Loucy (cell line): ENCODE results near the gene LIPI.

Experiments
- H2AFZ ChIP-seq: fragments of 200-600 bp; sonication (generic); 2 replicates; pipeline ENCODE4 v1.6.0; 2016; ENCODE audit warnings: antibody characterized with exemption, mild to moderate bottlenecking, low read length, moderate library complexity
- H3F3A ChIP-seq: fragments of 200-600 bp; 2 replicates; pipeline ENCODE4 v1.6.0; 2016; ENCODE audit warnings: antibody characterized with exemption, low read depth, mild to moderate bottlenecking
- H3K27me3 ChIP-seq: fragments of 200-600 bp; sonication (generic); 2 replicates; pipeline ENCODE4 v1.6.1; 2014; ENCODE audit warnings: low read length, mild to moderate bottlenecking; ENCODE audit not compliant: insufficient read depth, poor library complexity, severe bottlenecking
- H3K36me3 ChIP-seq: fragments of 200-600 bp; sonication (generic); 2 replicates; pipeline ENCODE4 v1.6.1; 2016; ENCODE audit warnings: low read length; ENCODE audit not compliant: insufficient read depth
- H3K4me1 ChIP-seq: fragments of 200-600 bp; sonication (generic); 2 replicates; pipeline ENCODE4 v1.5.1; 2014; ENCODE audit warnings: low read length, mild to moderate bottlenecking; ENCODE audit not compliant: insufficient read depth, poor library complexity, severe bottlenecking
- H3K4me2 ChIP-seq: fragments of 200-600 bp; sonication (generic); 2 replicates; pipeline ENCODE4 v1.6.0; 2014; ENCODE audit warnings: antibody characterized with exemption, low read length, low read depth, mild to moderate bottlenecking; ENCODE audit not compliant: poor library complexity, severe bottlenecking
- H3K4me3 ChIP-seq: fragments of 200-600 bp; sonication (generic); 2 replicates; pipeline ENCODE4 v1.5.1; 2014; ENCODE audit warnings: low read length, mild to moderate bottlenecking, mixed read lengths; ENCODE audit not compliant: poor library complexity, severe bottlenecking
- H3K79me2 ChIP-seq: fragments of 200-600 bp; sonication (generic); 2 replicates; pipeline ENCODE4 v1.6.1; 2014; ENCODE audit warnings: low read length; ENCODE audit not compliant: insufficient read depth
- H3K9ac ChIP-seq: fragments of 200-600 bp; sonication (generic); 2 replicates; pipeline ENCODE4 v1.6.0; 2014; ENCODE audit warnings: mild to moderate bottlenecking, low read depth, low read length, moderate library complexity; ENCODE audit not compliant: poor library complexity, severe bottlenecking
- H3K9me2 ChIP-seq: fragments of 200-600 bp; sonication (generic); replicated peaks from 2 replicates; pipeline ENCODE4 v1.6.1; 2016; ENCODE audit warnings: low read depth, low read length, mixed read lengths
- H3K9me3 ChIP-seq: fragments of 200-600 bp; sonication (generic); 2 replicates; pipeline ENCODE4 v1.6.1; 2014; ENCODE audit warnings: mild to moderate bottlenecking, antibody characterized with exemption, low read length, low read depth; ENCODE audit not compliant: insufficient read depth
- H4K20me1 ChIP-seq: fragments of 200-600 bp; sonication (generic); 2 replicates; pipeline ENCODE4 v1.6.0; 2014; ENCODE audit warnings: antibody characterized with exemption, low read length, mild to moderate bottlenecking; ENCODE audit not compliant: insufficient read depth, poor library complexity, severe bottlenecking
- CTCF ChIP-seq: fragments of 200-600 bp; sonication (generic); conservative IDR thresholded peaks from 2 replicates; pipeline ENCODE4 v1.5.1; 2014; ENCODE audit warnings: mild to moderate bottlenecking, antibody characterized with exemption, low read length
- EZH2phosphoT487 ChIP-seq: fragments of 200-600 bp; IDR thresholded peaks from 2 replicates; pipeline ENCODE4 v1.6.1; 2018; ENCODE audit warnings: antibody characterized with exemption, mild to moderate bottlenecking, moderate library complexity, borderline replicate concordance

LIPI gene

GRCh38 chr21:14099570-14099969 lies 111.2 kb downstream of the LIPI start:
- Histone ChIP-seq H3K79me2 (no peaks in the 10 kb centered on the region), H3K27me3 (no peaks in the 10 kb centered on the region), H3K9me2 (no peaks in the 10 kb centered on the region), H4K20me1 (no peaks in the 10 kb centered on the region), H3K36me3 (peaks cover 8% of the 10 kb centered on the region; the same call in 1 of the 2 replicates), H2AFZ (no peak overlapping the region), H3K4me3 (no peak overlapping the region), H3K4me2 (no peak overlapping the region), H3K4me1 (no peaks in the 10 kb centered on the region), H3K9ac (no peak overlapping the region), H3F3A (no peaks in the 10 kb centered on the region), H3K9me3 (no peaks in the 10 kb centered on the region)
- TF ChIP-seq CTCF (no peak), EZH2phosphoT487 (no peak)

GRCh38 chr21:14097881-14098499 lies 112.8 kb downstream of the LIPI start:
- Histone ChIP-seq H3F3A (no peaks in the 10 kb centered on the region), H3K79me2 (no peaks in the 10 kb centered on the region), H3K4me2 (no peak overlapping the region), H3K9ac (no peak overlapping the region), H2AFZ (no peak overlapping the region), H3K4me3 (no peak overlapping the region), H3K36me3 (peaks cover 8% of the 10 kb centered on the region; the same call in 1 of the 2 replicates), H3K9me3 (no peaks in the 10 kb centered on the region), H3K4me1 (no peaks in the 10 kb centered on the region), H3K9me2 (no peaks in the 10 kb centered on the region), H4K20me1 (no peaks in the 10 kb centered on the region), H3K27me3 (no peaks in the 10 kb centered on the region)
- no peak for TF ChIP-seq EZH2phosphoT487
- no peak for TF ChIP-seq CTCF

- no peaks in the 10 kb centered on the region for H3F3A ChIP-seq
- TF ChIP-seq CTCF (no peak), EZH2phosphoT487 (no peak)
- no peak overlapping the region for H3K4me2 ChIP-seq
Measured at GRCh38 chr21:14096577-14096976, 114.2 kb downstream of the LIPI start.

More at GRCh38 chr21:14096577-14096976, 114.2 kb downstream of the LIPI start:
- Histone ChIP-seq H4K20me1 (no peaks in the 10 kb centered on the region), H3K9ac (no peak overlapping the region), H3K79me2 (no peaks in the 10 kb centered on the region), H3K36me3 (peaks cover 10% of the 10 kb centered on the region; the same call in 1 of the 2 replicates), H2AFZ (no peak overlapping the region), H3K9me2 (no peaks in the 10 kb centered on the region), H3K4me3 (no peak overlapping the region), H3K9me3 (no peaks in the 10 kb centered on the region), H3K4me1 (no peaks in the 10 kb centered on the region), H3K27me3 (no peaks in the 10 kb centered on the region)
